RPMI8226 (cell line): ENCODE data around the gene TRIM6.
"Not testable (repeated sequence)": the region's sequence is repeated elsewhere in the genome, so short reads cannot be mapped to it uniquely, and the experiment has no call there.

ENCODE experiments used
- DNase-seq: peaks from one replicate; pipeline ENCODE4 v3.0.0-alpha.2; 2015

The TRIM6 gene

DNA sequence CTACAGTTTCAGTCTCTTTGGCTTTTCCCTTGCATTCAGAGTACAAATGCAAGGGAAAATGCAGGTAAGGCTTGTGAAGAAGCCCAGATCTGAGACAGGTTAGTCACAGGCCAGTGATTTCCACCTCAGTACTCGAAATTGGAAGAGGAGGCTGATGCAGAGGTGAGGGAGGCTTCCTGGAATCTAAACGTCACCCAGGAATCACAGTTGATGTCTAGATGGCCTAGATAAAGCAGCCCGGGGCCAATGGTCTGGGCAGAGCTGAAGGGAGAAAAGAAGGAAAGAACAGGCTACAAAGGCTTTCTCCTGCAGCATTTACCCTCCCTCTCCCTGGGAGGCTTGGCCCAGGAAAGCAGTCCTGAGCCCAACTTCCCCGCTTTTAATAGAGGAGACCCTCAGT lies 8.5 kb downstream of the TRIM6 start:
- no peak for DNase-seq

- DNase-seq: no peak
Measured at GRCh38 chr11:5605849-5606248, 9.4 kb downstream of the TRIM6 start.

- DNase-seq: no peak
Measured at GRCh38 chr11:5608808-5609207, 12.4 kb downstream of the TRIM6 start.

- no peak for DNase-seq
Measured at GRCh38 chr11:5610446-5610845, 14.0 kb downstream of the TRIM6 start.

DNA sequence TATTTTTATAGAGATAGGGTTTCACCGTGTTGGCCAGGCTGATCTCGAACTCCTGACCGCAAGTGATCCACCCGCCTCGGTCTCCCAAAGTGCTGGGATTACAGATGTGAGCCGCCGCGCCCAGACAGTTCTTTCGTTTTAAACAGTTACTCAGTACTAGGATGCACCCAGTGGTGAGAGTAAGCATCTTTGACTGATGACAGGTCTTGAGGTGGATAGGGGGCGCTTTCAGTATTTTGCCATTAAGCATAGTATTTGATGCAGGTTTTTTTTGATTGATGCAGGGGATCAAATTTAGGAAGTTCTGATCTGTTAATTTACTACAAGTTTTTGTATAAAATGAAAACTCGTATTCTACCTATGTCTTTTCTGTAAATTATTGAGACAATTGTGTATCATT lies 15.2 kb downstream of the TRIM6 start:
- DNase-seq: peak; percentile 11

- DNase-seq: no peak
Measured at GRCh38 chr11:5618807-5619206, 22.4 kb downstream of the TRIM6 start.

GRCh38 chr11:5620651-5621521 lies 24.4 kb downstream of the TRIM6 start:
- no peak for DNase-seq

DNA sequence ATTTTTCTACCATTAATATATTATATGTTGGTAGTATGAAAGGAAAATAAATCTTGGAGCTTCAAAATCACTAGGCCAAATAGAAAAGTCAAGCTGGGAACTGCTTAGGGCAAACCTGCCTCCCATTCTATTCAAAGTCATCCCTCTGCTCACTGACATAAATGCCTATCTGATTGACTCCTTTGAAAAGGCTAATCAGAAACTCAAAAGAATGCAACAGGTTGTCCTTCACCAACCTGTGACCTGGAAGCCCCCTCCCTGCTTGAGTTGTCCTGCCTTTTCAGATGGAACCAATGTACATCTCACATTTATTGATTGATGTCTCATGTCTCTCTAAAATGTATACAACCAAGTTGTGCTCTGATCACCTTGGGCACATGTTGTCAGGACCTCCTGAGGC lies 25.1 kb downstream of the TRIM6 start:
- DNase-seq: no peak

GRCh38 chr11:5622802-5623201 lies 26.4 kb downstream of the TRIM6 start:
- no peak for DNase-seq

DNA sequence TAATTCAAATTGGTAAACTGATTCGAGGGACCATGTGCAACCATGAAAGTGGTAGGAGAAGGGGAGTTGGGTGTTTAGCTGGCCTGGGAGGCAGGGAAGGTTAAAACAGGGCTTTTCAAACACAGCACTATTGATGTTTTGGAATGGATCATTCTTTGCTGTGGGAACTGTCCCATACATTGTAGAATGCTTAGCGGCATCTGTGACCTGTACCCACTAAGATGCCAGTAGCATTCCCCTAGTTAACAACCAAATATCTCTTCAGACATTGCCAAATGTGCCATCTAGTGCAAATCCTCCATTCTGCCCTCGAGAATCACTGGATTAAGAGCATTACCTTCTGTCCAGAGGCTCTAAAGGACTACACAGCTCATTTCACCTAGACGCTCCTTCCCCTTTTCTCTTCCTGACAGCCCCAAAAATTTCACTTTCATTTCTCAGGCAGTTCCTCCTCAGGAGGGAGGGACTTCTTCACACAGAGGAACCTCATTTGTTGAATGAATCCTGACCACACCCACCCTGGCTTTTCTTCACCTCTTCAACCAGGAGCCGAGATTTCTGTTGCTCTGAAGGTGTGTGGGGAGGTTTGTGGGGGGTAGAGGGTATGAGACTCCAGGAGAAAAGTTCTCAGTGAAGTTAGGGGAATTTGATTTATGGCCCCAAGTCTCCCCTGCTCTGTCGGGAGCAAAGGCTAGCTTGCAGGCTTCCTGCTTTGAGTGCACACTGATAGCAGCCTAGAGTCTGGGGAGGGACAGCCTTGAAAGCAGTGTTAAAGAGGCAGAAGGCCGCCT lies 28.2 kb downstream of the TRIM6 start, which contains the start of gene TRIM34:
TSS of gene TRIM34 (plus strand) at position 513 of the 791 bp plus-strand sequence. CDS start 7,331 bp downstream, outside the sequence.
- DNase-seq: peak; percentile 80

DNA sequence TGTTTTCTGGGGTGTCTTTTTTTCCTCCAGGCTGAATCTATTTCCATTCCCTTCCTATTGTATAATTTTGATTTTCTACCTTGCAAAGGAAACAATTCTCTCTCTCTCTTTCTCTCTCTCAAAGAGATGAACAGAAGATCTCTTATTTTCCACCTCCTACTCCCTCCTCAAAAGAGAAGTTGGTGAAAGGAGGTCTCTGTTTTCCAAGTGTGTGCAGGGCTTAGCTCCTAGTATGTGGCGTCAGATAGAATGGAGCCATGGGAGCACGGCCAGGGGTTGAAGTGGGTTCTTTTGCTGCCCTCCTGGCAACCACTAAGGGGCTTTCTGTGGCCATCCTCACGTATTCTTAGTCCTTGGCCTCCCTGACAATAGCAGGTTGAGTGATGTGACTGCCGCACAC lies 28.8 kb downstream of the TRIM6 start:
- no peak for DNase-seq

GRCh38 chr11:5626196-5626595 lies 29.8 kb downstream of the TRIM6 start:
- no peak for DNase-seq

GRCh38 chr11:5631417-5631816 lies 35.0 kb downstream of the TRIM6 start:
- no peak for DNase-seq

GRCh38 chr11:5631969-5632635 lies 35.7 kb downstream of the TRIM6 start:
- DNase-seq: peak; percentile 8

DNA sequence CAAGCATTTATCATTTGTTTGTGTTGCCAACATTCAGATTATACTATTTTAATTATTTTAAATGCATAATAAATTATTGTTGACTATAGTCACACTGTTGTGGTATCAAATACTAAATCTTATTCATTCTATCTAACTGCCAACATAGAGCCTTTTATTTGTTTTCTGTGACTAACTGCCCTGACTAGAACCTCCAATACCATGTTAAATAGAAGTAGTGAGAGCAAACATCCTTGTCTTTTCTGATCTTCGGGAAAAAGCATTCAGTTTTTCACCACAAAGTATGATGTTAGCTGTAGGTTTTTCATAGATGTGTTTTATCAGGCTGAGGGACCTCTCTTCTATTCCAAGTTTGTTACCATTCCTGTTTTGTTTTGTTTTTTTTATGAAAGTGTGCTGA lies 43.5 kb downstream of the TRIM6 start:
- no peak for DNase-seq

DNA sequence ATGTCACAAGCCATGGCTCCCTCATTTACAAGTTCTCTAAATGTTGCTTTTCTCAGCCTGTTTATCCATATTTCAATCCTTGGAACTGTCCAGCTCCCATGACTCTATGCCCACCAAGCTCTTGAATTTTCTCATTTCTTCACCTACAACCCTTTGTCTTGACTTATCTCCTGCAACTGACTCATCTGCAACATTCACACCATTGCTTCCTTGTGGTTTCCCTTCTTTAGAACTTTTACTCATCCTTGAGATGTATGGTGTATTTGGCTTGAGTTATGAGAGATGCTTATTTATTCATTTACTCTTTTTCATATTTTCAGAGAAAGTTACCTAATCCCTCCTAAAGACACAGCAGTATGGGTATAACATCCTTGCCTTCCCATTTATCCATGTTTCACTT lies 47.1 kb downstream of the TRIM6 start:
- no peak for DNase-seq

- DNase-seq: no peak
Measured at GRCh38 chr11:5646139-5646538, 49.7 kb downstream of the TRIM6 start.

DNA sequence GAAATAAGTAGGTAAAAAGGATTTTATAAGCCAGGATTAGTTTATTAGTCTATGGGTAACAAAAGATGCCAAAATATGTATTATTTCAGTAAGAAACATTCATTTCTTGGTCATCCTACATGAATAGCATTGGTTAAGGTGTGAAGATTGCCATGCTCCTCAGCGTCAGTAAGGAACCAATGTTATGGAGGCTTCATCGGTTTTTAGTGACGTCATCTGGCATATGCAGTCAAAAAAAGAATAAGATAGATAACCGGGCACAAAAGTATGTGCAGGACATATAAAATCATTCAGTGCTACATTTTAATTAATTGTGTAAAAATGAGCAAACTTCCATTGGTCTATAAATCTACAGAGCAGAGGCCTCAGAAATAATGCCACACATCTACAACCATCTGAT lies 59.0 kb downstream of the TRIM6 start:
- DNase-seq: no peak

GRCh38 chr11:5656956-5657355 lies 60.5 kb downstream of the TRIM6 start:
- DNase-seq: not testable (repeated sequence)

GRCh38 chr11:5658318-5658717 lies 61.9 kb downstream of the TRIM6 start:
- no peak for DNase-seq
